ENCODE data around the gene PYGL.

GRCh38 chr14:50926851-50927386 lies 17.4 kb downstream of the PYGL start:
- TF ChIP-seq CTCF (IDR thresholded peaks at IDR 0.05) (no peak), POLR2A (IDR thresholded peaks at IDR 0.05) (no peak)
